ENCODE measurements around the gene TMEM37. TPM values are rescaled to one million over a fixed set of nuclear protein-coding genes. Genes with fewer than 3 reads are reported as not detected.
A peak's percentile ranks its signal among the peaks of the same experiment; 100 is the strongest.

TMEM37 gene
- polyA plus RNA-seq, 1 donor from 2014 or later, result not detected

GRCh38 chr2:119431976-119432850 is 559 bp downstream of the TMEM37 start:
- Histone ChIP-seq H2AFZ (ENCODE audit: low read depth, low read length) (no peak overlapping the region), H3K9ac (ENCODE audit: low read length) (no peak overlapping the region), H3K27me3 (ENCODE audit: insufficient read depth, low read depth, low read length) (peaks cover 34% of the 10 kb centered on the region), H3K4me3 (ENCODE audit: low read length) (peak overlapping the region; percentile 59), H3K27ac (ENCODE audit: low read length) (no peak overlapping the region), H3K9me2 (ENCODE audit: insufficient read depth, low read length) (no peaks in the 10 kb centered on the region), H4K20me1 (ENCODE audit: insufficient read depth) (no peaks in the 10 kb centered on the region), H3K4me2 (ENCODE audit: low read length) (no peak overlapping the region), H3F3A (ENCODE audit: insufficient read depth, low read length, poor library complexity, severe bottlenecking) (no peaks in the 10 kb centered on the region), H3K79me2 (replicated peaks; ENCODE audit: insufficient read depth, low read length) (no peaks in the 10 kb centered on the region), H3K9me3 (ENCODE audit: low read length) (no peaks in the 10 kb centered on the region), H3K36me3 (ENCODE audit: insufficient read depth, low read length) (no peaks in the 10 kb centered on the region)
- TF ChIP-seq EZH2 (IDR thresholded peaks at IDR 0.05; ENCODE audit: borderline replicate concordance, insufficient read depth, low read length, poor library complexity, severe bottlenecking) (no peak), POLR2AphosphoS5 (IDR thresholded peaks at IDR 0.05) (no peak), SMC3 (conservative IDR thresholded peaks at IDR 0.05; ENCODE audit: poor library complexity) (no peak), CTCF (IDR thresholded peaks at IDR 0.05; ENCODE audit: poor library complexity, severe bottlenecking) (no peak), RAD21 (conservative IDR thresholded peaks at IDR 0.05) (no peak), REST (IDR thresholded peaks at IDR 0.05; ENCODE audit: borderline replicate concordance) (no peak), MXI1 (conservative IDR thresholded peaks at IDR 0.05; ENCODE audit: poor library complexity, severe bottlenecking) (no peak), TAF1 (IDR thresholded peaks at IDR 0.05; ENCODE audit: low read depth) (no peak), EP300 (conservative IDR thresholded peaks at IDR 0.05; ENCODE audit: poor library complexity, severe bottlenecking) (no peak)

GRCh38 chr2:119432851-119433522 is 1.3 kb downstream of the TMEM37 start:
- Histone ChIP-seq H3K27ac (ENCODE audit: low read length) (no peak overlapping the region), H3F3A (ENCODE audit: insufficient read depth, low read length, poor library complexity, severe bottlenecking) (no peaks in the 10 kb centered on the region), H3K9me3 (ENCODE audit: low read length) (no peaks in the 10 kb centered on the region), H3K9ac (ENCODE audit: low read length) (no peak overlapping the region), H3K36me3 (ENCODE audit: insufficient read depth, low read length) (no peaks in the 10 kb centered on the region), H3K4me2 (ENCODE audit: low read length) (no peak overlapping the region), H2AFZ (ENCODE audit: low read depth, low read length) (no peak overlapping the region), H3K9me2 (ENCODE audit: insufficient read depth, low read length) (no peaks in the 10 kb centered on the region), H3K27me3 (ENCODE audit: insufficient read depth, low read depth, low read length) (peaks cover 34% of the 10 kb centered on the region), H4K20me1 (ENCODE audit: insufficient read depth) (no peaks in the 10 kb centered on the region), H3K4me3 (ENCODE audit: low read length) (no peak overlapping the region), H3K79me2 (replicated peaks; ENCODE audit: insufficient read depth, low read length) (no peaks in the 10 kb centered on the region)
- no peak for TF ChIP-seq RAD21 (conservative IDR thresholded peaks at IDR 0.05)
- TF ChIP-seq SMC3 (conservative IDR thresholded peaks at IDR 0.05; ENCODE audit: poor library complexity), result no peak
- no peak for TF ChIP-seq TAF1 (IDR thresholded peaks at IDR 0.05; ENCODE audit: low read depth)
- TF ChIP-seq POLR2AphosphoS5 (IDR thresholded peaks at IDR 0.05), result no peak

All from neural cell (in vitro differentiated cells).